Peyer's patch (tissue), 4 donors: Measurements from ENCODE around the gene RASAL2.

ENCODE experiments used
- POLR2A ChIP-seq, 2 donors: fragments of 450-650 bp; IDR thresholded peaks; one replicate each; pipeline ENCODE4 v1.5.1; 2017; ENCODE audit warnings: antibody characterized with exemption in 2 of 2, mild to moderate bottlenecking in 2 of 2, moderate library complexity in 2 of 2
- TF ChIP-seq, protein P1 (sequence below), 6 experiments: fragments of 450-650 bp in 4 of 6; fragments of 200-600 bp in 2 of 6; sonication (generic) in 1 of 6; IDR thresholded peaks; one replicate each; pipeline ENCODE4 v1.5.1; 2017 to 2019; ENCODE audit warnings: antibody characterized with exemption in 6 of 6, mild to moderate bottlenecking in 3 of 6, moderate library complexity in 1 of 6

GRCh38 chr1:178076607-178077006 is 17.3 kb upstream of the RASAL2 start:
- TF ChIP-seq, protein P1, sequence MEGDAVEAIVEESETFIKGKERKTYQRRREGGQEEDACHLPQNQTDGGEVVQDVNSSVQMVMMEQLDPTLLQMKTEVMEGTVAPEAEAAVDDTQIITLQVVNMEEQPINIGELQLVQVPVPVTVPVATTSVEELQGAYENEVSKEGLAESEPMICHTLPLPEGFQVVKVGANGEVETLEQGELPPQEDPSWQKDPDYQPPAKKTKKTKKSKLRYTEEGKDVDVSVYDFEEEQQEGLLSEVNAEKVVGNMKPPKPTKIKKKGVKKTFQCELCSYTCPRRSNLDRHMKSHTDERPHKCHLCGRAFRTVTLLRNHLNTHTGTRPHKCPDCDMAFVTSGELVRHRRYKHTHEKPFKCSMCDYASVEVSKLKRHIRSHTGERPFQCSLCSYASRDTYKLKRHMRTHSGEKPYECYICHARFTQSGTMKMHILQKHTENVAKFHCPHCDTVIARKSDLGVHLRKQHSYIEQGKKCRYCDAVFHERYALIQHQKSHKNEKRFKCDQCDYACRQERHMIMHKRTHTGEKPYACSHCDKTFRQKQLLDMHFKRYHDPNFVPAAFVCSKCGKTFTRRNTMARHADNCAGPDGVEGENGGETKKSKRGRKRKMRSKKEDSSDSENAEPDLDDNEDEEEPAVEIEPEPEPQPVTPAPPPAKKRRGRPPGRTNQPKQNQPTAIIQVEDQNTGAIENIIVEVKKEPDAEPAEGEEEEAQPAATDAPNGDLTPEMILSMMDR (IDR thresholded peaks at IDR 0.05): no peak
- TF ChIP-seq POLR2A (IDR thresholded peaks at IDR 0.05): no peak
